IPS-NIHi7 (cell line): ENCODE results near the gene AGTRAP.

ENCODE experiments used
- DNase-seq: peaks from one replicate; pipeline ENCODE4 v3.0.0; 2012; ENCODE audit warnings: mixed read lengths; ENCODE audit errors: extremely low spot score

Gene AGTRAP

GRCh38 chr1:11735854-11736745, at the start of gene AGTRAP:
TSS of gene AGTRAP (plus strand) at chr1:11736136. CDS start at chr1:11736209, 73 bp downstream.
- peak; percentile 95 for DNase-seq

- DNase-seq: no peak
Observed at GRCh38 chr1:11688506-11688905, 47.4 kb upstream of the AGTRAP start.

- DNase-seq: no peak
Observed at GRCh38 chr1:11690397-11691301, 45.3 kb upstream of the AGTRAP start.

GRCh38 chr1:11691302-11691914, 44.5 kb upstream of the AGTRAP start, which contains the start of gene DRAXIN:
TSS of gene DRAXIN (plus strand) at chr1:11691710. CDS start at chr1:11706259, 14,549 bp downstream.
- peak; percentile 86 for DNase-seq

- DNase-seq: no peak
Observed at GRCh38 chr1:11691928-11692711, 43.8 kb upstream of the AGTRAP start.

GRCh38 chr1:11693024-11693590, 42.8 kb upstream of the AGTRAP start:
- no peak for DNase-seq

- no peak for DNase-seq
Observed at GRCh38 chr1:11693917-11694316, 42.0 kb upstream of the AGTRAP start.

- no peak for DNase-seq
Observed at GRCh38 chr1:11695861-11696260, 40.1 kb upstream of the AGTRAP start.

- DNase-seq: no peak
Observed at GRCh38 chr1:11697188-11697892, 38.6 kb upstream of the AGTRAP start.

- no peak for DNase-seq
Observed at GRCh38 chr1:11697893-11698210, 38.1 kb upstream of the AGTRAP start.

GRCh38 chr1:11700601-11701467, 35.1 kb upstream of the AGTRAP start:
- DNase-seq: no peak

- no peak for DNase-seq
Observed at GRCh38 chr1:11701551-11701961, 34.4 kb upstream of the AGTRAP start.

GRCh38 chr1:11701981-11702803, 33.7 kb upstream of the AGTRAP start:
- DNase-seq: no peak

GRCh38 chr1:11703357-11704193, 32.4 kb upstream of the AGTRAP start:
- no peak for DNase-seq

- no peak for DNase-seq
Observed at GRCh38 chr1:11704194-11704529, 31.8 kb upstream of the AGTRAP start.

- DNase-seq: no peak
Observed at GRCh38 chr1:11704691-11705475, 31.1 kb upstream of the AGTRAP start.

- no peak for DNase-seq
Observed at GRCh38 chr1:11705596-11705995, 30.3 kb upstream of the AGTRAP start.
